Endothelial cell of umbilical vein (primary cell): ENCODE results near the gene PLEKHA6. TPM values are rescaled to one million over a fixed set of nuclear protein-coding genes. Genes with fewer than 3 reads are reported as not detected.

Experiments used
- BruUV-seq: library from RNA; stranded (reverse); fragments of 400-500 nt; replicated peaks from 2 replicates; lab custom pipeline; 2021; lab: Mats Ljungman, UMichigan
- CTCF ChIA-PET: fragments of 300-600, 350-600 bp; sonication (Branson Sonifier 250); formaldehyde crosslinking; loops from one replicate; lab custom pipeline; 2021; ENCODE audit warnings: antibody characterized with exemption, inconsistent platforms; lab: Charles Lee
- POLR2A ChIA-PET: fragments of 300-600, 350-600 bp; sonication (Branson Sonifier 250); formaldehyde crosslinking; loops from one replicate; lab custom pipeline; 2021; ENCODE audit warnings: antibody characterized with exemption, inconsistent platforms; lab: Charles Lee
- DNase-seq: peaks from one replicate; pipeline ENCODE4 v3.0.0-alpha.2; 2011; ENCODE audit warnings: low read depth, low spot score
- FAIRE-seq: peaks from 2 replicates; lab custom pipeline; 2011; peaks lifted over from hg19 to GRCh38; lab: Jason Lieb, UNC
- H2AFZ ChIP-seq: 2 replicates; pipeline ENCODE4 v1.6.0; 2012; ENCODE audit warnings: low read depth, low read length, control low read depth, inconsistent platforms
- H3K27ac ChIP-seq: 2 replicates; pipeline ENCODE4 v1.5.1; 2011; ENCODE audit warnings: low read depth, mild to moderate bottlenecking, control low read depth, low read length, moderate library complexity; ENCODE audit not compliant: insufficient read depth
- H3K27me3 ChIP-seq, 2 experiments: 2 replicates each; pipeline versions ENCODE4 v1.6.0 to v1.6.1; 2011; ENCODE audit warnings: low read length in 2 of 2, mixed read lengths in 1 of 2; ENCODE audit not compliant: control insufficient read depth in 2 of 2, insufficient read depth in 2 of 2
- H3K36me3 ChIP-seq, 2 experiments: 2 replicates in 1 of 2; 3 replicates in 1 of 2; pipeline ENCODE4 v1.5.1; 2011; ENCODE audit warnings: low read length in 2 of 2, mild to moderate bottlenecking in 1 of 2, moderate library complexity in 1 of 2; ENCODE audit not compliant: control insufficient read depth in 2 of 2, insufficient read depth in 2 of 2; ENCODE audit errors: extremely low read depth in 1 of 2
- H3K4me1 ChIP-seq: 3 replicates; pipeline ENCODE4 v1.5.1; 2011; ENCODE audit warnings: mild to moderate bottlenecking, low read length; ENCODE audit not compliant: control insufficient read depth, insufficient read depth; ENCODE audit errors: extremely low read depth
- H3K4me2 ChIP-seq: 2 replicates; pipeline ENCODE4 v1.6.1; 2011; ENCODE audit warnings: low read length, control low read depth, mixed read lengths; ENCODE audit not compliant: insufficient read depth
- H3K4me3 ChIP-seq, 3 experiments: fragments of 200-600 bp in 1 of 3; sonication (generic), shearing (Covaris generic) in 1 of 3; replicated peaks in 1 of 3; 2 replicates each; pipeline ENCODE4 v1.5.1; 2011 to 2016; ENCODE audit warnings: control low read depth in 3 of 3, low read length in 3 of 3, mild to moderate bottlenecking in 2 of 3, inconsistent platforms in 1 of 3, low read depth in 1 of 3, moderate library complexity in 1 of 3; ENCODE audit not compliant: insufficient read depth in 1 of 3
- H3K79me2 ChIP-seq: 2 replicates; pipeline ENCODE4 v1.6.0; 2012; ENCODE audit warnings: low read length, inconsistent platforms; ENCODE audit not compliant: control insufficient read depth, insufficient read depth
- H3K9ac ChIP-seq: replicated peaks from 2 replicates; pipeline ENCODE3; 2011; ENCODE audit warnings: low read length, control low read depth; ENCODE audit not compliant: insufficient read depth; ENCODE audit errors: extremely low read depth
- H3K9me1 ChIP-seq: replicated peaks from 3 replicates; pipeline ENCODE4 v1.6.0; 2011; ENCODE audit warnings: mild to moderate bottlenecking, low read length; ENCODE audit not compliant: control insufficient read depth, insufficient read depth; ENCODE audit errors: extremely low read depth
- H3K9me3 ChIP-seq: replicated peaks from 2 replicates; pipeline ENCODE4 v1.5.1; 2012; ENCODE audit warnings: low read length, inconsistent platforms; ENCODE audit not compliant: control insufficient read depth, insufficient read depth
- H4K20me1 ChIP-seq: replicated peaks from 2 replicates; pipeline ENCODE3; 2011; ENCODE audit warnings: mild to moderate bottlenecking, low read length; ENCODE audit not compliant: control insufficient read depth, insufficient read depth; ENCODE audit errors: extremely low read depth
- EZH2 ChIP-seq: IDR thresholded peaks from 2 replicates; pipeline ENCODE4 v1.6.1; 2012; ENCODE audit warnings: borderline replicate concordance, low read depth, mild to moderate bottlenecking, moderate library complexity, low read length, inconsistent platforms; ENCODE audit not compliant: severe bottlenecking
- FOS ChIP-seq: IDR thresholded peaks from 2 replicates; pipeline ENCODE4 v1.6.1; 2011; ENCODE audit warnings: mild to moderate bottlenecking, low read length, moderate library complexity, borderline replicate concordance; ENCODE audit not compliant: insufficient read depth
- GATA2 ChIP-seq: IDR thresholded peaks from 2 replicates; pipeline ENCODE4 v1.7.0; 2011; ENCODE audit warnings: low read depth, mild to moderate bottlenecking, moderate library complexity, mixed read lengths, low read length; ENCODE audit not compliant: insufficient read length, insufficient read depth
- JUN ChIP-seq: IDR thresholded peaks from 2 replicates; pipeline ENCODE4 v1.6.1; 2011; ENCODE audit warnings: borderline replicate concordance, low read depth; ENCODE audit not compliant: insufficient read length, insufficient read depth
- MAX ChIP-seq: IDR thresholded peaks from 2 replicates; pipeline ENCODE4 v1.6.1; 2011; ENCODE audit not compliant: insufficient read depth, insufficient read length
- MYC ChIP-seq: IDR thresholded peaks from one replicate; pipeline ENCODE4 v1.6.1; 2011; ENCODE audit warnings: mild to moderate bottlenecking, low read depth, low read length
- POLR2A ChIP-seq: IDR thresholded peaks from 2 replicates; pipeline ENCODE4 v1.6.1; 2012; ENCODE audit warnings: low read depth, mild to moderate bottlenecking, control low read depth, low read length
- POLR2AphosphoS5 ChIP-seq: IDR thresholded peaks from 2 replicates; pipeline ENCODE4 v1.6.1; 2012; ENCODE audit warnings: low read depth, mild to moderate bottlenecking, control low read depth, low read length, moderate library complexity; ENCODE audit not compliant: insufficient read depth
- dilution Hi-C: fragments of 300-500 bp; cut with MboI; formaldehyde crosslinking; loops from one replicate; pipeline ENCODE4 v1.15.0; 2019; ENCODE audit warnings: low sequenced_read_pairs; ENCODE audit not compliant: extremely low pct_ligation_motif_present
- intact Hi-C: fragments of 100-400 bp; cut with micrococcal nuclease; formaldehyde crosslinking; loops from one replicate; pipeline ENCODE4 v1.10.0; 2022
- polyA plus RNA-seq, 4 experiments: library from polyadenylated mRNA; depleted of rRNA in 3 of 4; stranded (reverse) in 3 of 4; unstranded in 1 of 4; fragments of >200 nt; gene quantifications; 2 replicates each; pipeline versions ENCODE4 v1.2.1 to v1.2.3, GENCODE V29; 2011 to 2012; ENCODE audit warnings: missing spikeins in 1 of 4
- total RNA-seq: library from RNA; stranded (reverse); gene quantifications from 2 replicates; pipeline ENCODE4 v1.2.3, GENCODE V29; 2021
- TF ChIP-seq, protein P1 (sequence below), 2 donors: IDR thresholded peaks; 1 replicate in 1 of 2; 2 replicates in 1 of 2; pipeline ENCODE4 v1.5.1; 2011; ENCODE audit warnings: low read length in 2 of 2, mild to moderate bottlenecking in 2 of 2, moderate library complexity in 2 of 2, control low read depth in 1 of 2, inconsistent platforms in 1 of 2, low read depth in 1 of 2; ENCODE audit not compliant: insufficient read depth in 1 of 2; ENCODE audit errors: extremely low read depth in 1 of 2

Gene PLEKHA6
- total and polyA plus RNA-seq, 2 donors (not counting 3 experiments of a cell fraction or from before 2014, with no cell fraction given), result 2.1 to 15.0 TPM

GRCh38 chr1:204223129-204223860 lies 136.4 kb downstream of the PLEKHA6 start:
- Histone ChIP-seq H3K4me3 (no peak overlapping the region), H3K9me3 (no peaks in the 10 kb centered on the region), H3K9me1 (no peaks in the 10 kb centered on the region), H2AFZ (no peak overlapping the region), H4K20me1 (no peaks in the 10 kb centered on the region), H3K27me3 (no peaks in the 10 kb centered on the region), H3K4me2 (no peak overlapping the region), H3K4me1 (no peaks in the 10 kb centered on the region), H3K27ac (no peak overlapping the region), H3K9ac (no peak overlapping the region), H3K36me3 (peaks cover 0 to 2% of the 10 kb centered on the region in 2 experiments), H3K79me2 (no peaks in the 10 kb centered on the region)
- ChIA-PET CTCF (no interaction called here), POLR2A (no interaction called here)
- TF ChIP-seq MYC, result no peak
- TF ChIP-seq POLR2AphosphoS5, result no peak
- TF ChIP-seq JUN, result no peak
- no peak for TF ChIP-seq FOS
- TF ChIP-seq MAX, result no peak
- no peak for TF ChIP-seq POLR2A
- BruUV-seq, result no TSS peak
- intact Hi-C loops (no loop called here), dilution Hi-C loops (no loop called here)
- FAIRE-seq (no peak), DNase-seq (no peak)

GRCh38 chr1:204222764-204223055 lies 137.0 kb downstream of the PLEKHA6 start:
- H4K20me1 ChIP-seq, result no peaks in the 10 kb centered on the region
- TF ChIP-seq MYC (no peak), GATA2 (no peak), MAX (no peak), FOS (no peak), POLR2AphosphoS5 (no peak), EZH2 (no peak), POLR2A (no peak), JUN (no peak)
- TF ChIP-seq, protein P1, sequence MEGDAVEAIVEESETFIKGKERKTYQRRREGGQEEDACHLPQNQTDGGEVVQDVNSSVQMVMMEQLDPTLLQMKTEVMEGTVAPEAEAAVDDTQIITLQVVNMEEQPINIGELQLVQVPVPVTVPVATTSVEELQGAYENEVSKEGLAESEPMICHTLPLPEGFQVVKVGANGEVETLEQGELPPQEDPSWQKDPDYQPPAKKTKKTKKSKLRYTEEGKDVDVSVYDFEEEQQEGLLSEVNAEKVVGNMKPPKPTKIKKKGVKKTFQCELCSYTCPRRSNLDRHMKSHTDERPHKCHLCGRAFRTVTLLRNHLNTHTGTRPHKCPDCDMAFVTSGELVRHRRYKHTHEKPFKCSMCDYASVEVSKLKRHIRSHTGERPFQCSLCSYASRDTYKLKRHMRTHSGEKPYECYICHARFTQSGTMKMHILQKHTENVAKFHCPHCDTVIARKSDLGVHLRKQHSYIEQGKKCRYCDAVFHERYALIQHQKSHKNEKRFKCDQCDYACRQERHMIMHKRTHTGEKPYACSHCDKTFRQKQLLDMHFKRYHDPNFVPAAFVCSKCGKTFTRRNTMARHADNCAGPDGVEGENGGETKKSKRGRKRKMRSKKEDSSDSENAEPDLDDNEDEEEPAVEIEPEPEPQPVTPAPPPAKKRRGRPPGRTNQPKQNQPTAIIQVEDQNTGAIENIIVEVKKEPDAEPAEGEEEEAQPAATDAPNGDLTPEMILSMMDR (IDR thresholded peaks at IDR 0.05; ENCODE audit: extremely low read depth in 1 of 2, insufficient read depth in 1 of 2, low read depth in 1 of 2, low read length in 2 of 2), result no peak
- no peak overlapping the region for H3K4me3 ChIP-seq
- no peak for DNase-seq
- H3K9me1 ChIP-seq, result no peaks in the 10 kb centered on the region
- H3K36me3 ChIP-seq, result peaks cover 0 to 2% of the 10 kb centered on the region in 2 experiments
- no peak for FAIRE-seq
- dilution Hi-C loops, result no loop called here
- ChIA-PET CTCF (no interaction called here), POLR2A (no interaction called here)
- no peaks in the 10 kb centered on the region for H3K27me3 ChIP-seq
- H3K9ac ChIP-seq, result no peak overlapping the region
- no peaks in the 10 kb centered on the region for H3K9me3 ChIP-seq
- intact Hi-C loops, result no loop called here
- no peaks in the 10 kb centered on the region for H3K79me2 ChIP-seq
- no peak overlapping the region for H2AFZ ChIP-seq
- H3K4me1 ChIP-seq, result no peaks in the 10 kb centered on the region
- H3K4me2 ChIP-seq, result no peak overlapping the region
- H3K27ac ChIP-seq, result no peak overlapping the region
- no TSS peak for BruUV-seq
